Ishikawa (cell line): ENCODE measurements around the gene ELOVL7.

ENCODE experiments used
- CEBPB ChIP-seq: IDR thresholded peaks from 2 replicates; pipeline ENCODE4 v1.6.1; 2012
- CREB1 ChIP-seq: IDR thresholded peaks from 2 replicates; pipeline ENCODE4 v1.6.1; 2012; ENCODE audit warnings: low read depth
- EGR1 ChIP-seq: IDR thresholded peaks from 2 replicates; pipeline ENCODE4 v1.6.1; 2012
- EP300 ChIP-seq: IDR thresholded peaks from 2 replicates; pipeline ENCODE4 v1.6.1; 2012; ENCODE audit warnings: borderline replicate concordance
- FOXM1 ChIP-seq: IDR thresholded peaks from 2 replicates; pipeline ENCODE4 v1.6.1; 2012; ENCODE audit warnings: low read depth, borderline replicate concordance
- MAX ChIP-seq: IDR thresholded peaks from 2 replicates; pipeline ENCODE4 v1.6.1; 2012
- NFIC ChIP-seq: IDR thresholded peaks from 2 replicates; pipeline ENCODE4 v1.6.1; 2012
- RAD21 ChIP-seq: IDR thresholded peaks from 2 replicates; pipeline ENCODE4 v1.6.1; 2012; ENCODE audit warnings: low read depth
- TAF1 ChIP-seq: IDR thresholded peaks from 2 replicates; pipeline ENCODE4 v1.6.1; 2012; ENCODE audit warnings: low read depth, mild to moderate bottlenecking
- TCF12 ChIP-seq: IDR thresholded peaks from 2 replicates; pipeline ENCODE4 v1.6.1; 2012; ENCODE audit warnings: low read depth
- TEAD4 ChIP-seq: IDR thresholded peaks from 2 replicates; pipeline ENCODE4 v1.6.1; 2012
- USF1 ChIP-seq: IDR thresholded peaks from 2 replicates; pipeline ENCODE4 v1.6.1; 2012
- YY1 ChIP-seq: IDR thresholded peaks from 2 replicates; pipeline ENCODE4 v1.6.1; 2012; ENCODE audit warnings: low read depth
- ZBTB7A ChIP-seq: IDR thresholded peaks from 2 replicates; pipeline ENCODE4 v1.6.1; 2012; ENCODE audit warnings: low read depth
- TF ChIP-seq, protein P1 (sequence below): IDR thresholded peaks from 2 replicates; pipeline ENCODE4 v1.6.1; 2012; ENCODE audit warnings: low read depth, mild to moderate bottlenecking

ELOVL7 gene

GRCh38 chr5:60821488-60822284, 22.4 kb downstream of the ELOVL7 start:
- TF ChIP-seq TCF12 (no peak), RAD21 (no peak), USF1 (no peak), CEBPB (no peak)

DNA sequence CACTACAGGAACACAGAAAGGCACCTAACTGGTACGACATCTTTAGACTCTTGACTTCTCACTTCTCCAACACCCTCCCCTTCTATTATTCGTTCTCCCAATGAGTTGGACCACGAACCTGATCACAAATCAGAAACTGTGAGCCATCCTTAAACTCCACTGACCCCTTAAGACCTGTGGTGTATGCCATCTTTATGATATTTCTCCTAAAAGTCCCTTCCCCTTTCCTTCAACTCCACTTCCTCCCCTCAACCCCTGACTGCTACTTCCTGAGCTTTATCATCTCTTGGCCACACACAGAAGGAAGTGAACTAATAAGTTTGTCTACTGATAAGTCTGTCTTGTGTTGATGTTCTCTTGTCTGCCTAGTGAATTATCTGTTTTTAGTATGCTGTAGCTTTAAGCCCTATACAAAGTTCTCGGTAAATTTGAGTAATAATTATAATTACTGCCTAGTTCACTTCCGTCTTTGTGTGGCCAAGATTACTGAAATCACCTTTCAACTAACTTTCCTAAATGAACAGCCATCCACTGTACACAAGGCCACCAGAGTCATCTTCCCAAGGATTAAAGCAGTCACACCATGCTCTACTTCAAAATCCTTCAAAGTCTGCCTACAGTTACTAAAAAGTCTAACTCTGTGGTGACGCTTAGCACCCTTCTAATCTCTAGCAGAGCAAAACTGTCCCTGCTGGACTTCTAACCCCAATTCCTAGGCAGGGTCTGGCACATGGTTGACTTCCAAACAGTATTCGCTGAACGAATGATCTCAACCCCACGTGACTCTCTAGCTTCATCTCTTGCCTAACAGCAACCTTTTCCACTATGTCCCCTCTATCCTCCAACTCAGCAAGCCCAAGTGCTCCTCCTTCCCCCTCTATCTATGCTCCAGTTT, 23.2 kb downstream of the ELOVL7 start:
- TF ChIP-seq NFIC = no peak
- no peak for TF ChIP-seq CEBPB
- TF ChIP-seq EGR1 = no peak

DNA sequence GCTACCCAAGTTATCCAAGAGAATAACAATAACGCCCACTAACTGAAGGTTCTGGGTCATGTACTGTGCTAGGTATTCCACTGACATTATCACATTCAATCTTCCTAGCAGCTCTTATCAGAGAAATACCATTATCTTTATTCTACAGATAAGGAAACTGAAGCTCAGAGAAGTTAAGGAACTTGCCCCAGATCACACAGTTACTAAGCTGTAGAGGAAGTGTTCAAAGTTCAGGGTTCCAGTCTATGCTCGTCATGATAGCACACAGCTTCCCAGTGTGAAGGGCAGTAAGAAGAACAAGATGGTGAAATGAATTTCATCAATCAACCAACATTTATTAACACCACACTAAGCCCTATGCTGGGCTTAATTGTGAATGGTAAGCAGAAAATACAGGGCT, 29.6 kb downstream of the ELOVL7 start:
- no peak for TF ChIP-seq CREB1
- TF ChIP-seq, protein P1, sequence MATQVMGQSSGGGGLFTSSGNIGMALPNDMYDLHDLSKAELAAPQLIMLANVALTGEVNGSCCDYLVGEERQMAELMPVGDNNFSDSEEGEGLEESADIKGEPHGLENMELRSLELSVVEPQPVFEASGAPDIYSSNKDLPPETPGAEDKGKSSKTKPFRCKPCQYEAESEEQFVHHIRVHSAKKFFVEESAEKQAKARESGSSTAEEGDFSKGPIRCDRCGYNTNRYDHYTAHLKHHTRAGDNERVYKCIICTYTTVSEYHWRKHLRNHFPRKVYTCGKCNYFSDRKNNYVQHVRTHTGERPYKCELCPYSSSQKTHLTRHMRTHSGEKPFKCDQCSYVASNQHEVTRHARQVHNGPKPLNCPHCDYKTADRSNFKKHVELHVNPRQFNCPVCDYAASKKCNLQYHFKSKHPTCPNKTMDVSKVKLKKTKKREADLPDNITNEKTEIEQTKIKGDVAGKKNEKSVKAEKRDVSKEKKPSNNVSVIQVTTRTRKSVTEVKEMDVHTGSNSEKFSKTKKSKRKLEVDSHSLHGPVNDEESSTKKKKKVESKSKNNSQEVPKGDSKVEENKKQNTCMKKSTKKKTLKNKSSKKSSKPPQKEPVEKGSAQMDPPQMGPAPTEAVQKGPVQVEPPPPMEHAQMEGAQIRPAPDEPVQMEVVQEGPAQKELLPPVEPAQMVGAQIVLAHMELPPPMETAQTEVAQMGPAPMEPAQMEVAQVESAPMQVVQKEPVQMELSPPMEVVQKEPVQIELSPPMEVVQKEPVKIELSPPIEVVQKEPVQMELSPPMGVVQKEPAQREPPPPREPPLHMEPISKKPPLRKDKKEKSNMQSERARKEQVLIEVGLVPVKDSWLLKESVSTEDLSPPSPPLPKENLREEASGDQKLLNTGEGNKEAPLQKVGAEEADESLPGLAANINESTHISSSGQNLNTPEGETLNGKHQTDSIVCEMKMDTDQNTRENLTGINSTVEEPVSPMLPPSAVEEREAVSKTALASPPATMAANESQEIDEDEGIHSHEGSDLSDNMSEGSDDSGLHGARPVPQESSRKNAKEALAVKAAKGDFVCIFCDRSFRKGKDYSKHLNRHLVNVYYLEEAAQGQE = no peak
- TF ChIP-seq MAX = no peak
- TF ChIP-seq CEBPB = no peak
- no peak for TF ChIP-seq EGR1
- TF ChIP-seq EP300 = no peak
- no peak for TF ChIP-seq TAF1
- TF ChIP-seq ZBTB7A = no peak
- TF ChIP-seq USF1 = no peak
- no peak for TF ChIP-seq TCF12
- no peak for TF ChIP-seq TEAD4

- TF ChIP-seq CEBPB = no peak
- no peak for TF ChIP-seq TAF1
- TF ChIP-seq YY1 = no peak
- TF ChIP-seq USF1 = no peak
- TF ChIP-seq CREB1 = no peak
- no peak for TF ChIP-seq RAD21
- TF ChIP-seq TEAD4 = no peak
- TF ChIP-seq, protein P1 = no peak
- no peak for TF ChIP-seq ZBTB7A
- no peak for TF ChIP-seq MAX
- TF ChIP-seq FOXM1 = no peak
- no peak for TF ChIP-seq NFIC
- no peak for TF ChIP-seq EGR1
- TF ChIP-seq TCF12 = no peak
- no peak for TF ChIP-seq EP300
Measured at GRCh38 chr5:60812426-60812825, 31.6 kb downstream of the ELOVL7 start.

GRCh38 chr5:60811105-60811504, 33.0 kb downstream of the ELOVL7 start:
- TF ChIP-seq MAX = no peak
- TF ChIP-seq EP300 = no peak
- no peak for TF ChIP-seq TEAD4
- no peak for TF ChIP-seq CREB1
- TF ChIP-seq YY1 = no peak
- TF ChIP-seq TAF1 = no peak
- TF ChIP-seq CEBPB = no peak
- TF ChIP-seq FOXM1 = no peak
- TF ChIP-seq USF1 = no peak
- no peak for TF ChIP-seq EGR1
- no peak for TF ChIP-seq RAD21
- TF ChIP-seq TCF12 = no peak
- TF ChIP-seq, protein P1 = no peak
- TF ChIP-seq NFIC = no peak
- TF ChIP-seq ZBTB7A = no peak
